SK-N-DZ (cell line): ENCODE data around the gene CDKN2B.

Source experiments
- DNase-seq: peaks from one replicate; pipeline ENCODE4 v3.0.0-alpha.2; 2015; ENCODE audit warnings: low spot score

CDKN2B gene

GRCh38 chr9:22035591-22036011 lies 26.5 kb upstream of the CDKN2B start:
- DNase-seq, result no peak

- no peak for DNase-seq
Measured at GRCh38 chr9:22033012-22033630, 24.0 kb upstream of the CDKN2B start.

- DNase-seq, result no peak
Measured at GRCh38 chr9:22031655-22032411, 22.7 kb upstream of the CDKN2B start.

DNA sequence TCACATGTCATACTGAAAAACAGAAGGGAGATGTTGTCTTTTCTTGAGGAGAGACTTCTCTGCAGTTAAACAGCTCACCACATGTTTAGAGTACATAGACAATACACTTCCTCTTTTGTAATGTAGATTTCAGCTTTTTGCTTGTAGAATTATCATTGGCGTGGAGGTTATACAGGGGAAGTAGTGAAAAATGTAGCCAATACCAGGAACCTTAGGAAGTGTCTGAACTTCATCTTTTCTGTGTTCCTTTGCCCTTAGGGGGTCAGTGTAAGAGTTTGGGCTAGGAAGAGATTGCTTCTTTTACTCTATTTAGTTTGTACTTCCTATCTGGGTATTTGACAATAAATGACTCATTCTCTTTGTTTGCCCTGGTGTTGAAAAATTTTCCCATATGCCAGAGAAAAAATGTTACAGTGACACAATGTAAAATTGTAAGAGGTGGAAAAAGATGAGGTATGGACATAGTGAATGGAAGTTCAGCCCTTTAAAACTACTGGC lies 21.0 kb upstream of the CDKN2B start:
- no peak for DNase-seq

DNA sequence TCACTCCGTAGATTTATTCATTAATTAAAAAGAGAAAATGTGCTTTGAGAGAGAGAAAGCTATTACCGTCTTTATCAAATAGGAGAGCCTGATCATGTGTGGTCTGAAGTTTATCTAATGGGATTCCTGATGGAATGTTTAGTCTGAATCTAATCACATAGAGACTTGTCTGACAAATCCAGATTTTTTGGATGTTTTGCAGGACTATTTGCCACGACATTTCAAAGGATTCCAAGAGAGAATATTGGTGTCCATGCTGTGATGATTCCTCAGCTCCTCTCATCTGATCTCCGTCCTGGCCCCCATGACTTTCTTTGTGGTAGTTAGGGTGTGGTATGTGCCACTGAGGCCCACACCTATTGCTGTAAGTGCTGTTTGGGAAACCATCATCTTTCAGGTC lies 20.1 kb upstream of the CDKN2B start:
- DNase-seq, result no peak

GRCh38 chr9:22028394-22028793 lies 19.3 kb upstream of the CDKN2B start:
- no peak for DNase-seq

DNA sequence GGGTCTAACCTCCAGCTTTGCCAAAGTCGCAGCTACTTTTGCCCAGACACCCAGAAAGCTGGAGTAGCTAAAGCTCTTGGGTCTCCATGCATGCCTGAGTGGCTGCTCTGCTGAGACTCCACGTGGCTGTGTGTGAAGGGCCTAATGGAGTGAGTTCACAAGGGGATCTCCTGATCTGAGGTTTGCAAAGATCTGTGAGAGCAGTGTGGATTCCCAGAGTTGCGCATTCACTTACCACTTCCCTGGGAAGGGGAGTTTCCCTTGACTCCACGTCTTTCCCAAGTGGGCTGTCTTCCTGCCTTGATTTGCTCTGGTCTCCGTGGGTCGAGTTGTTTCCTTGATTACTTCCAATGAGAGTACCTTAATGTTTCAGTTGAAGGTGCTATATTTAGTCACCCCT lies 17.6 kb upstream of the CDKN2B start:
- no peak for DNase-seq

DNA sequence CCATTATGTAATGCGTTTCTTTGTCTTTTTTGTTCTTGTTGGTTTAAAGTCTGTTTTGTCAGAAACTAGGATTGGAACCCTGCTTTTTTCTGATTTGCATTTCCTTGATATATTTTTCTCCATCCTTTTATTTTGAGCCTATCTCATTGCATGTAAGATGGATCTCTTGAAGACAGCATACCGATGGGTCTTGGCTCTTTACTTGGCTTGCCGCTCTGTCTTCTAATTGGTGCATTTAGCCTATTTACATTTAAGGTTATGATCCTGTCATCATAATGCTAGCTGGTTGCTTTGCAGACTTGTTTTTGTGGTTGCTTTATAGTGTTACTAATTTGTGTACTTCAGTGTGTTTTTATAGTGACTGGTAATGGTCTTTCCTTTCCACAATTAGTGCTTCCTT lies 13.3 kb upstream of the CDKN2B start:
- DNase-seq, result no peak

- DNase-seq, result no peak
Measured at GRCh38 chr9:22010866-22011625, 1.9 kb upstream of the CDKN2B start.

DNA sequence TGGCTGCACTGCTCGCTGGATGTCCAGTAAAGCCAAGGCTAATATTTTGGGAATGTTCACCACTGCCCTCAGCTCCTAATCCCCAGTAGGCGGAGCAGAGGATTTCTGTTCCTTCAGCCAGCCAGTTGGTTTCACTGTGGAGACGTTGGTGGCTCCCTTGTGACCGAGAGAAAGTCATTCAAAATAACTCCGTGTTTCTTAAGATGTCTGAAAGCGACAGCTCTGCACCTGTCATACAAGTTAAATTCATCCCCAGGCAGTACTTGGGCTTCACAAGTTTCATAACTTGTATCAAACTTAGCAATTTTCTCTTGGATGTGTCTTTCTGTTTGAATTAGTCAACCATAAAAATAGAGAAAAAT lies 382 bp upstream of the CDKN2B start:
- DNase-seq, result no peak

- no peak for DNase-seq
Measured at GRCh38 chr9:22008384-22008716, 755 bp downstream of the CDKN2B start.

DNA sequence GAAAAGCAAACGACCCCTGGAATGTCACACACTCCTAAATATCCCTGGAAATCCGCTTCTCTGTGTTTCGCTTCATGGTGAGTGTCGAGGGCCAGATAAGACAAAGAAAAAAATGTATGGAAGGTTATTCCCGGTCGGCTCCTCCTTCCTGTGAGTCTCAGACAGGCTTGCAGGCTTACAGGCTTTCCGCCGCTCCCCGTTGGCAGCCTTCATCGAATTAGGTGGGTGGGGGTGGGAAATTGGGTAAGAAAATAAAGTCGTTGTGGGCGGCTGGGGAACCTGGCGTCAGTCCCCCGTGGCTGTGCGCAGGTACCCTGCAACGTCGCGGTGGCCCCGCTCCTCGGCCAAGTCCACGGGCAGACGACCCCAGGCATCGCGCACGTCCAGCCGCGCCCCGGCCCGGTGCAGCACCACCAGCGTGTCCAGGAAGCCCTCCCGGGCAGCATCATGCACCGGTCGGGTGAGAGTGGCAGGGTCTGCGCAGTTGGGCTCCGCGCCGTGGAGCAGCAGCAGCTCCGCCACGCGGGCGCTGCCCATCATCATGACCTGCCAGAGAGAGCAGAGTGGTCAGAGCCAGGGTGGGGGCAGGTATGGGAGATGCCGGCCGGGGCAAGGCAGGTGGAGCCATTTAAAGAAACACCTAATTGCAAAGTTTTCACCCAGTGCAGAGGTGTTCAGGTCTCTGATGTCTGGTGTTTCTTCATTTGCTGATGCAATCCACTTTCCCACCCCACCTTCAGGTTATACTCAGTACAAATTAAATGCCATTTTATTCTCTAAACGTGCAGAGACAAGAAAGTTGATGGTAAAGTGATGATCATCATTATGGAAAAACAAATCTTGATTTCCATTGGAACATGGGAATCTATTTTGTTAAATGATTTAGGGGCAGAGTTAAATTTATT lies 3.2 kb downstream of the CDKN2B start:
- DNase-seq, result peak; percentile 9

DNA sequence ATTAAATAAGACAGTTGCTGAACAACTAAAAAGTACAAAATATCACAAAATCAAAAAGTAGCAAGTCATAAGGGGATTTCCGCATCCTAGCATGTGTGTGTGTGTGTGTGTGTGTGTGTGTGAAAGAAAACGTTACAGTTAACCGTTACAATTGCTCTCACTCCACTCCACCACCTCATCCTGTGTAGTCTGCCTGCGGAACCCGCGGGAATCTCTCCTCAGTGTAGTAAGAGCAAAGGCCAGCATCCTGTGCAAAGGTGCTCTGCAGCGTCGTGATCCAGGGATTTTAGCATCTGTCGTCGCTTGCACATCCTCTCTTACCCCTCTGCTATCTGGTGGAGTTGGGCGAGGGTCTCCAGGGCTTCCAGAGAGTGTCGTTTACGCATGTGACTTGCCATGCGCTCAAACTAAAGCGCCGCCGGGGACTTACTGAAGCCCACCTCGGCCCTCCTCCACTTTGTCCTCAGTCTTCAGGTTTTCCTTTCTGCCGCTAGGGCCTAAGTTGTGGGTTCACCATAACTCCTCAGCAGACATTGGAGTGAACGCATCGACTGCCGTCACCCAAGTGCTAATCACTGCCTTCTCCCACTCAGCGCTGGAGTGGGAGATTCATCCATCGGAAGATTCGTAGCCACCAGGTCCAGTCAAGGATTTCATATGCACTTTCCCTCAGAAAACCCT lies 3.9 kb downstream of the CDKN2B start:
- DNase-seq, result peak; percentile 34

- DNase-seq, result no peak
Measured at GRCh38 chr9:22002038-22002437, 7.1 kb downstream of the CDKN2B start.

GRCh38 chr9:21998026-21998425 lies 11.1 kb downstream of the CDKN2B start:
- no peak for DNase-seq

- DNase-seq, result no peak
Measured at GRCh38 chr9:21997480-21997879, 11.6 kb downstream of the CDKN2B start.

GRCh38 chr9:21996858-21997257 lies 12.2 kb downstream of the CDKN2B start:
- no peak for DNase-seq

GRCh38 chr9:21996438-21996837 lies 12.7 kb downstream of the CDKN2B start:
- DNase-seq, result no peak

- peak; percentile 5 for DNase-seq
Measured at GRCh38 chr9:21995666-21996398, 13.3 kb downstream of the CDKN2B start.

GRCh38 chr9:21995006-21995665 lies 14.0 kb downstream of the CDKN2B start:
- DNase-seq, result peak; percentile 27
